ENCODE data around the gene MED10. TPM values are rescaled to one million over a fixed set of nuclear protein-coding genes. Genes with fewer than 3 reads are reported as not detected.

Gene MED10, protein sequence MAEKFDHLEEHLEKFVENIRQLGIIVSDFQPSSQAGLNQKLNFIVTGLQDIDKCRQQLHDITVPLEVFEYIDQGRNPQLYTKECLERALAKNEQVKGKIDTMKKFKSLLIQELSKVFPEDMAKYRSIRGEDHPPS
- total RNA-seq: 9.9 and 10.1 TPM in 2 replicates

DNA sequence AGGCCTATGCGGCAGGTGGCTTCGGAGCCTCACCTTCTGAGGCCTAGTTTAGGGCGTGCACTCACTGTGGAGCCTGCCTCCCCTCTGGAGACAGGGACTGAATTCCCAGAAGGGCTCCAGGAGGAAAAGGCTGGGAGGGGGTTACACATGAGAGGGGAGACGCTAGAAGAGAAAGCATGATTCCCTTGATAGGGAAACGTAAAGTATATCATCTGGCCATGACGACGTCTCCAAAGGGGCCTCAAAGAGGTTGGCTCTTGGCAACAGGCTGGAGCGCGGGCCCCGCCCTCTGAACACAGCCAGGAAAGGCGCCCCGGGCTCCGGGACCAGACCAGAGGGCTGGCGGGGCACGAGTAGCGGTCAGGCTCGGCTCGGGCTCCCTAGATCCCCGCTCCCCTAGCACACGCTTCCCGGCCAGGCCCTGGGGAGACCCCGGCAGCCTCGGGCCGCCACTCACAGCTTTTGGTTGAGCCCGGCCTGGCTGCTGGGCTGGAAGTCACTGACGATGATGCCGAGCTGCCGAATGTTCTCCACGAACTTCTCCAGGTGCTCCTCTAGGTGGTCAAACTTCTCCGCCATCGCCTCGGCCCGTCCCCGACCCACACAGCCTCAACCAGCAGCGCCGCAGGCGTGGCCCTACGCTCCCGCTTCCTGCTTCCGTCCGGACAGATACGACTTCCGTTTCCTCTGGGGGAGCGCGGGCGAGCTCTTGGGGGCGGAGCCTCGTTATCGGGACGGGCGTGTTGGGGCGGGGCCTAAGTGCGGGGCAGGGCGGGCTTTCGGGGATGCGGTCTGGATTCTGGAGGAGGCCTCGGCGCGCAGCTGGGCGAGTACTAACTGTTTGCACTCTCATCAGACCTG lies at the start of gene MED10:
Gene MED10 (minus strand): TSS at position 643 of the 861 bp plus-strand sequence. CDS start 64 bp downstream, at position 579.

Other genes starting within 250 kb of the MED10 start
- under 0.01 TPM in 1 of 2 replicates, not detected in the other for gene UBE2QL1, start 70.3 kb upstream of the MED10 start, total RNA-seq

All from smooth muscle cell of the umbilical artery (primary cell).